Measurements from ENCODE around the gene PDE10A. TPM values are rescaled to one million over a fixed set of nuclear protein-coding genes. Genes with fewer than 3 reads are reported as not detected.

Gene PDE10A
- total and polyA plus RNA-seq, 2 of the 13 experiments (the other 11 are each of a cell fraction or from before 2014, with no cell fraction given) = not detected

GRCh38 chr6:165675120-165675519, 12.1 kb upstream of the PDE10A start:
- H3K79me2 ChIP-seq (ENCODE audit: insufficient read depth, low read length) = no peaks in the 10 kb centered on the region
- no peak overlapping the region for H3K9ac ChIP-seq (ENCODE audit: insufficient read depth, low read depth, low read length)
- FAIRE-seq (no peak), ATAC-seq (no peak), DNase-seq (ENCODE audit: low spot score) (no peak)
- in situ Hi-C loops (cut with HindIII; ENCODE audit: extremely low pct_ligation_motif_present, low pct_unique_long_range_greater_than_20kb) (no loop called here), intact Hi-C loops (cut with micrococcal nuclease; ENCODE audit: unreplicated experiment) (no loop called here)
- POLR2A ChIA-PET = no interaction called here
- TF ChIP-seq NR3C1 (CRISPR knock-in tag; IDR thresholded peaks at IDR 0.05) (no peak), ZSCAN31 (CRISPR knock-in tag; IDR thresholded peaks at IDR 0.05; ENCODE audit: low read depth) (no peak), NFIC (IDR thresholded peaks at IDR 0.05; ENCODE audit: low read length) (no peak), KLF15 (CRISPR knock-in tag; IDR thresholded peaks at IDR 0.05; ENCODE audit: borderline replicate concordance) (no peak), PHF8 (CRISPR knock-in tag; IDR thresholded peaks at IDR 0.05) (no peak), FOXP1 (IDR thresholded peaks at IDR 0.05) (no peak), FOXP1 (CRISPR knock-in tag; IDR thresholded peaks at IDR 0.05) (no peak), ZNF724P (CRISPR knock-in tag; IDR thresholded peaks at IDR 0.05; ENCODE audit: borderline replicate concordance) (no peak), CSRNP1 (CRISPR knock-in tag; IDR thresholded peaks at IDR 0.05) (no peak), CTCF (CRISPR knock-in tag; IDR thresholded peaks at IDR 0.05) (no peak), BRD4 (CRISPR knock-in tag; IDR thresholded peaks at IDR 0.05) (no peak), ZNF577 (CRISPR knock-in tag; IDR thresholded peaks at IDR 0.05; ENCODE audit: borderline replicate concordance, low read depth) (no peak), ZZZ3 (CRISPR knock-in tag; IDR thresholded peaks at IDR 0.05; ENCODE audit: borderline replicate concordance) (no peak)
- H3K4me3 ChIP-seq (replicated peaks in 1 of 3; ENCODE audit: insufficient read depth in 1 of 3, low read depth in 2 of 3, low read length in 3 of 3) = no peak overlapping the region
- CTCF ChIA-PET (ENCODE audit: low intra/inter-chr PET ratio, low total read pairs) = no interaction called here
- no TSS peak for BruUV-seq (replicated peaks)
- H3K4me1 ChIP-seq (ENCODE audit: insufficient read depth, low read length) = no peaks in the 10 kb centered on the region
- no peaks in the 10 kb centered on the region for H4K20me1 ChIP-seq (ENCODE audit: insufficient read depth, low read length)
- H3K27me3 ChIP-seq (ENCODE audit: control insufficient read depth in 1 of 2, insufficient read depth in 2 of 2, low read length in 2 of 2) = peaks cover 2 to 13% of the 10 kb centered on the region in 2 experiments; a peak in 3 of 5 replicates
- H3K36me3 ChIP-seq (replicated peaks in 1 of 2; ENCODE audit: control insufficient read depth in 1 of 2, insufficient read depth in 2 of 2, low read length in 2 of 2) = no peaks in the 10 kb centered on the region
- H2AFZ ChIP-seq (ENCODE audit: low read length) = no peak overlapping the region
- H3K9me3 ChIP-seq (ENCODE audit: low read length) = no peaks in the 10 kb centered on the region
- 0% methylated on average over 1 of the region's 1 CpG for WGBS (ENCODE audit: low lambda C conversion rate)
- H3K27ac ChIP-seq (ENCODE audit: extremely low read length, insufficient read depth, low read length) = no peak overlapping the region
- H3K4me2 ChIP-seq (ENCODE audit: low read depth, low read length) = no peak overlapping the region

All from HepG2 (cell line).